ENCODE data around the gene PRR3. TPM values are rescaled to one million over a fixed set of nuclear protein-coding genes. Genes with fewer than 3 reads are reported as not detected.

Gene PRR3
- total RNA-seq, 1 experiment from 2014 or later, result 13.1 TPM

DNA sequence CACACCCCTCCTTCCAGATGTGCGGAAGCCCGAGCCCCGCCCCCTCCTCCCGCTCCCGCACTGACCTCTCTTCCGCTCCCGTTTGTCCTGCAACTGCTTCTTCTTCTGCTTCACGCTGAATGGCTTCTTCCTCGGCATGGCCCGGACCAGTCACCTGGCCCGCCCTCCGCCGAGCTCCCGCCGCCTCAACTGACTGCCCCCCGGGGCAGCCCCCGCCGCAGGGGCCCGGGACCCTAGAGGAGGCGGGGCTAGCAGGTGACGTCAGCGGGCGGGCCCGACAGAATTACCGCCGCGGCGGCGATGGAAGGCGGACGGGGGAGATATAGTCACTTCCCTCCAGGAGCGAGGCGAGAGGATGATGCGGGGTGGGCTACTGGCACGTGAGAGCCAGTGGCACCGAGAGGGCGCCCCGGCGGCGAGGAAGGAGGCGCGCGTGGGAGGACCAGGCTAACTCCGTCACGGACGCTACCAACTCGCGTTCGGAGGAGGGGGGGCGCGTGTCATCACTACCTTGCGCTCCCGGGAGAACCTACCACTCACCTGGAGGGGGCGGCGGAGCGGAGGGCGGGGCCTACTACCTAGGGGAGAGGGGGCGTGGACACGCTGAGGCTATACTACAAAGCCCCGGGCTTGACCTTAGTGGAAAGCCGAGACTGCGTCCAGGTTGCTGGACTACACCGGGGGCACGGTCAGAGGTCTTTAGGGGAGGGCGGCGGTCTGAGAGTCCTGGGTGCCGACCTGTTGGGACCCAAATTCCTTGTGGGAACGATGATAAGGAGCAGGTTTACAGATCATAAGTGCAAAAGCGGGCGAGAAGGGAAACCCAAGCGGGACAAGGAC, 809 bp upstream of the PRR3 start, which contains the start of gene GNL1 (continued):
- TF ChIP-seq ELF4 (CRISPR knock-in tag; IDR thresholded peaks at IDR 0.05; ENCODE audit: low read depth) (no peak), OVOL2 (CRISPR knock-in tag; IDR thresholded peaks at IDR 0.05; ENCODE audit: borderline replicate concordance) (no peak), JAZF1 (CRISPR knock-in tag; IDR thresholded peaks at IDR 0.05) (no peak), MYBL2 (CRISPR knock-in tag; IDR thresholded peaks at IDR 0.05) (0 out of 2 replicates have a peak, but pooled peaks have one; percentile 58), IRF2 (CRISPR knock-in tag; IDR thresholded peaks at IDR 0.05; ENCODE audit: borderline replicate concordance, low read depth) (0 out of 2 replicates have a peak, but pooled peaks have one; percentile 34), HMGA2 (CRISPR knock-in tag; IDR thresholded peaks at IDR 0.05) (no peak), NFE2L1 (CRISPR knock-in tag; IDR thresholded peaks at IDR 0.05) (peak; percentile 87), PRRX2 (CRISPR knock-in tag; IDR thresholded peaks at IDR 0.05) (no peak), TEAD1 (CRISPR knock-in tag; IDR thresholded peaks at IDR 0.05) (no peak; the same call in 1 of the 2 replicates), TP53 (CRISPR knock-in tag; IDR thresholded peaks at IDR 0.05) (no peak), SMAD3 (CRISPR knock-in tag; IDR thresholded peaks at IDR 0.05; ENCODE audit: borderline replicate concordance) (no peak), ZNF121 (CRISPR knock-in tag; IDR thresholded peaks at IDR 0.05) (no peak), MXD4 (CRISPR knock-in tag; IDR thresholded peaks at IDR 0.05; ENCODE audit: borderline replicate concordance) (no peak), SP1 (CRISPR knock-in tag; conservative IDR thresholded peaks at IDR 0.05) (peak; percentile 91), CREB1 (CRISPR knock-in tag; IDR thresholded peaks at IDR 0.05) (no peak), ZNF416 (CRISPR knock-in tag; IDR thresholded peaks at IDR 0.05) (no peak)
- TF ChIP-seq, protein P1, sequence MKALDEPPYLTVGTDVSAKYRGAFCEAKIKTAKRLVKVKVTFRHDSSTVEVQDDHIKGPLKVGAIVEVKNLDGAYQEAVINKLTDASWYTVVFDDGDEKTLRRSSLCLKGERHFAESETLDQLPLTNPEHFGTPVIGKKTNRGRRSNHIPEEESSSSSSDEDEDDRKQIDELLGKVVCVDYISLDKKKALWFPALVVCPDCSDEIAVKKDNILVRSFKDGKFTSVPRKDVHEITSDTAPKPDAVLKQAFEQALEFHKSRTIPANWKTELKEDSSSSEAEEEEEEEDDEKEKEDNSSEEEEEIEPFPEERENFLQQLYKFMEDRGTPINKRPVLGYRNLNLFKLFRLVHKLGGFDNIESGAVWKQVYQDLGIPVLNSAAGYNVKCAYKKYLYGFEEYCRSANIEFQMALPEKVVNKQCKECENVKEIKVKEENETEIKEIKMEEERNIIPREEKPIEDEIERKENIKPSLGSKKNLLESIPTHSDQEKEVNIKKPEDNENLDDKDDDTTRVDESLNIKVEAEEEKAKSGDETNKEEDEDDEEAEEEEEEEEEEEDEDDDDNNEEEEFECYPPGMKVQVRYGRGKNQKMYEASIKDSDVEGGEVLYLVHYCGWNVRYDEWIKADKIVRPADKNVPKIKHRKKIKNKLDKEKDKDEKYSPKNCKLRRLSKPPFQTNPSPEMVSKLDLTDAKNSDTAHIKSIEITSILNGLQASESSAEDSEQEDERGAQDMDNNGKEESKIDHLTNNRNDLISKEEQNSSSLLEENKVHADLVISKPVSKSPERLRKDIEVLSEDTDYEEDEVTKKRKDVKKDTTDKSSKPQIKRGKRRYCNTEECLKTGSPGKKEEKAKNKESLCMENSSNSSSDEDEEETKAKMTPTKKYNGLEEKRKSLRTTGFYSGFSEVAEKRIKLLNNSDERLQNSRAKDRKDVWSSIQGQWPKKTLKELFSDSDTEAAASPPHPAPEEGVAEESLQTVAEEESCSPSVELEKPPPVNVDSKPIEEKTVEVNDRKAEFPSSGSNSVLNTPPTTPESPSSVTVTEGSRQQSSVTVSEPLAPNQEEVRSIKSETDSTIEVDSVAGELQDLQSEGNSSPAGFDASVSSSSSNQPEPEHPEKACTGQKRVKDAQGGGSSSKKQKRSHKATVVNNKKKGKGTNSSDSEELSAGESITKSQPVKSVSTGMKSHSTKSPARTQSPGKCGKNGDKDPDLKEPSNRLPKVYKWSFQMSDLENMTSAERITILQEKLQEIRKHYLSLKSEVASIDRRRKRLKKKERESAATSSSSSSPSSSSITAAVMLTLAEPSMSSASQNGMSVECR (CRISPR knock-in tag; IDR thresholded peaks at IDR 0.05; ENCODE audit: borderline replicate concordance), result 0 out of 2 replicates have a peak, but pooled peaks have one; percentile 57
- TF ChIP-seq, protein P2, sequence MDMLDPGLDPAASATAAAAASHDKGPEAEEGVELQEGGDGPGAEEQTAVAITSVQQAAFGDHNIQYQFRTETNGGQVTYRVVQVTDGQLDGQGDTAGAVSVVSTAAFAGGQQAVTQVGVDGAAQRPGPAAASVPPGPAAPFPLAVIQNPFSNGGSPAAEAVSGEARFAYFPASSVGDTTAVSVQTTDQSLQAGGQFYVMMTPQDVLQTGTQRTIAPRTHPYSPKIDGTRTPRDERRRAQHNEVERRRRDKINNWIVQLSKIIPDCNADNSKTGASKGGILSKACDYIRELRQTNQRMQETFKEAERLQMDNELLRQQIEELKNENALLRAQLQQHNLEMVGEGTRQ (CRISPR knock-in tag; IDR thresholded peaks at IDR 0.05), result no peak
- TF ChIP-seq, protein P3, sequence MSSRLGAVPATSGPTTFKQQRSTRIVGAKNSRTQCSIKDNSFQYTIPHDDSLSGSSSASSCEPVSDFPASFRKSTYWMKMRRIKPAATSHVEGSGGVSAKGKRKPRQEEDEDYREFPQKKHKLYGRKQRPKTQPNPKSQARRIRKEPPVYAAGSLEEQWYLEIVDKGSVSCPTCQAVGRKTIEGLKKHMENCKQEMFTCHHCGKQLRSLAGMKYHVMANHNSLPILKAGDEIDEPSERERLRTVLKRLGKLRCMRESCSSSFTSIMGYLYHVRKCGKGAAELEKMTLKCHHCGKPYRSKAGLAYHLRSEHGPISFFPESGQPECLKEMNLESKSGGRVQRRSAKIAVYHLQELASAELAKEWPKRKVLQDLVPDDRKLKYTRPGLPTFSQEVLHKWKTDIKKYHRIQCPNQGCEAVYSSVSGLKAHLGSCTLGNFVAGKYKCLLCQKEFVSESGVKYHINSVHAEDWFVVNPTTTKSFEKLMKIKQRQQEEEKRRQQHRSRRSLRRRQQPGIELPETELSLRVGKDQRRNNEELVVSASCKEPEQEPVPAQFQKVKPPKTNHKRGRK (CRISPR knock-in tag; IDR thresholded peaks at IDR 0.05; ENCODE audit: borderline replicate concordance), result peak; percentile 83; the same call in 1 of the 2 replicates
- TF ChIP-seq, protein P4, sequence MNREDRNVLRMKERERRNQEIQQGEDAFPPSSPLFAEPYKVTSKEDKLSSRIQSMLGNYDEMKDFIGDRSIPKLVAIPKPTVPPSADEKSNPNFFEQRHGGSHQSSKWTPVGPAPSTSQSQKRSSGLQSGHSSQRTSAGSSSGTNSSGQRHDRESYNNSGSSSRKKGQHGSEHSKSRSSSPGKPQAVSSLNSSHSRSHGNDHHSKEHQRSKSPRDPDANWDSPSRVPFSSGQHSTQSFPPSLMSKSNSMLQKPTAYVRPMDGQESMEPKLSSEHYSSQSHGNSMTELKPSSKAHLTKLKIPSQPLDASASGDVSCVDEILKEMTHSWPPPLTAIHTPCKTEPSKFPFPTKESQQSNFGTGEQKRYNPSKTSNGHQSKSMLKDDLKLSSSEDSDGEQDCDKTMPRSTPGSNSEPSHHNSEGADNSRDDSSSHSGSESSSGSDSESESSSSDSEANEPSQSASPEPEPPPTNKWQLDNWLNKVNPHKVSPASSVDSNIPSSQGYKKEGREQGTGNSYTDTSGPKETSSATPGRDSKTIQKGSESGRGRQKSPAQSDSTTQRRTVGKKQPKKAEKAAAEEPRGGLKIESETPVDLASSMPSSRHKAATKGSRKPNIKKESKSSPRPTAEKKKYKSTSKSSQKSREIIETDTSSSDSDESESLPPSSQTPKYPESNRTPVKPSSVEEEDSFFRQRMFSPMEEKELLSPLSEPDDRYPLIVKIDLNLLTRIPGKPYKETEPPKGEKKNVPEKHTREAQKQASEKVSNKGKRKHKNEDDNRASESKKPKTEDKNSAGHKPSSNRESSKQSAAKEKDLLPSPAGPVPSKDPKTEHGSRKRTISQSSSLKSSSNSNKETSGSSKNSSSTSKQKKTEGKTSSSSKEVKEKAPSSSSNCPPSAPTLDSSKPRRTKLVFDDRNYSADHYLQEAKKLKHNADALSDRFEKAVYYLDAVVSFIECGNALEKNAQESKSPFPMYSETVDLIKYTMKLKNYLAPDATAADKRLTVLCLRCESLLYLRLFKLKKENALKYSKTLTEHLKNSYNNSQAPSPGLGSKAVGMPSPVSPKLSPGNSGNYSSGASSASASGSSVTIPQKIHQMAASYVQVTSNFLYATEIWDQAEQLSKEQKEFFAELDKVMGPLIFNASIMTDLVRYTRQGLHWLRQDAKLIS (CRISPR knock-in tag; IDR thresholded peaks at IDR 0.05; ENCODE audit: borderline replicate concordance), result no peak
- TF ChIP-seq, protein P5, sequence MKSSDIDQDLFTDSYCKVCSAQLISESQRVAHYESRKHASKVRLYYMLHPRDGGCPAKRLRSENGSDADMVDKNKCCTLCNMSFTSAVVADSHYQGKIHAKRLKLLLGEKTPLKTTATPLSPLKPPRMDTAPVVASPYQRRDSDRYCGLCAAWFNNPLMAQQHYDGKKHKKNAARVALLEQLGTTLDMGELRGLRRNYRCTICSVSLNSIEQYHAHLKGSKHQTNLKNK (CRISPR knock-in tag; IDR thresholded peaks at IDR 0.05), result no peak
- TF ChIP-seq, protein P6, sequence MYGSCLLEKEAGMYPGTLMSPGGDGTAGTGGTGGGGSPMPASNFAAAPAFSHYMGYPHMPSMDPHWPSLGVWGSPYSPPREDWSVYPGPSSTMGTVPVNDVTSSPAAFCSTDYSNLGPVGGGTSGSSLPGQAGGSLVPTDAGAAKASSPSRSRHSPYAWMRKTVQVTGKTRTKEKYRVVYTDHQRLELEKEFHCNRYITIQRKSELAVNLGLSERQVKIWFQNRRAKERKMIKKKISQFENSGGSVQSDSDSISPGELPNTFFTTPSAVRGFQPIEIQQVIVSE (CRISPR knock-in tag; IDR thresholded peaks at IDR 0.05; ENCODE audit: borderline replicate concordance), result no peak
- TF ChIP-seq, protein P7, sequence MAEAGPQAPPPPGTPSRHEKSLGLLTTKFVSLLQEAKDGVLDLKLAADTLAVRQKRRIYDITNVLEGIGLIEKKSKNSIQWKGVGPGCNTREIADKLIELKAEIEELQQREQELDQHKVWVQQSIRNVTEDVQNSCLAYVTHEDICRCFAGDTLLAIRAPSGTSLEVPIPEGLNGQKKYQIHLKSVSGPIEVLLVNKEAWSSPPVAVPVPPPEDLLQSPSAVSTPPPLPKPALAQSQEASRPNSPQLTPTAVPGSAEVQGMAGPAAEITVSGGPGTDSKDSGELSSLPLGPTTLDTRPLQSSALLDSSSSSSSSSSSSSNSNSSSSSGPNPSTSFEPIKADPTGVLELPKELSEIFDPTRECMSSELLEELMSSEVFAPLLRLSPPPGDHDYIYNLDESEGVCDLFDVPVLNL (CRISPR knock-in tag; IDR thresholded peaks at IDR 0.05; ENCODE audit: borderline replicate concordance, low read depth), result peak; percentile 77; the same call in 1 of the 2 replicates
- TF ChIP-seq, protein P8, sequence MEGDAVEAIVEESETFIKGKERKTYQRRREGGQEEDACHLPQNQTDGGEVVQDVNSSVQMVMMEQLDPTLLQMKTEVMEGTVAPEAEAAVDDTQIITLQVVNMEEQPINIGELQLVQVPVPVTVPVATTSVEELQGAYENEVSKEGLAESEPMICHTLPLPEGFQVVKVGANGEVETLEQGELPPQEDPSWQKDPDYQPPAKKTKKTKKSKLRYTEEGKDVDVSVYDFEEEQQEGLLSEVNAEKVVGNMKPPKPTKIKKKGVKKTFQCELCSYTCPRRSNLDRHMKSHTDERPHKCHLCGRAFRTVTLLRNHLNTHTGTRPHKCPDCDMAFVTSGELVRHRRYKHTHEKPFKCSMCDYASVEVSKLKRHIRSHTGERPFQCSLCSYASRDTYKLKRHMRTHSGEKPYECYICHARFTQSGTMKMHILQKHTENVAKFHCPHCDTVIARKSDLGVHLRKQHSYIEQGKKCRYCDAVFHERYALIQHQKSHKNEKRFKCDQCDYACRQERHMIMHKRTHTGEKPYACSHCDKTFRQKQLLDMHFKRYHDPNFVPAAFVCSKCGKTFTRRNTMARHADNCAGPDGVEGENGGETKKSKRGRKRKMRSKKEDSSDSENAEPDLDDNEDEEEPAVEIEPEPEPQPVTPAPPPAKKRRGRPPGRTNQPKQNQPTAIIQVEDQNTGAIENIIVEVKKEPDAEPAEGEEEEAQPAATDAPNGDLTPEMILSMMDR (IDR thresholded peaks at IDR 0.05), result no peak
